ENCODE data around the gene PRDX6.
"Not testable (repeated sequence)": the region's sequence is repeated elsewhere in the genome, so short reads cannot be mapped to it uniquely, and the experiment has no call there.

The PRDX6 gene

GRCh38 chr1:173478094-173478674 is 1.0 kb downstream of the PRDX6 start:
- peaks cover 39% of the 10 kb centered on the region for H3K36me3 Mint-ChIP-seq
- H3K4me3 Mint-ChIP-seq: peak overlapping the region; percentile 73
- DNase-seq (ENCODE audit: low spot score in 2 of 2): no peak
- H3K27ac Mint-ChIP-seq: peak overlapping the region; percentile 63
- ATAC-seq: no peak
- no peaks in the 10 kb centered on the region for H3K9me3 Mint-ChIP-seq
- peaks cover 72% of the 10 kb centered on the region for H3K4me1 Mint-ChIP-seq

- no peak for ATAC-seq
- Mint-ChIP-seq H3K36me3 (peaks cover 50% of the 10 kb centered on the region), H3K4me3 (peak overlapping the region; percentile 73), H3K27ac (no peak overlapping the region), H3K4me1 (peaks cover 57% of the 10 kb centered on the region), H3K9me3 (no peaks in the 10 kb centered on the region)
- no peak for DNase-seq (ENCODE audit: low spot score in 2 of 2)
Observed at GRCh38 chr1:173479649-173480048, 2.5 kb downstream of the PRDX6 start.

GRCh38 chr1:173481195-173481772 is 4.1 kb downstream of the PRDX6 start:
- DNase-seq (ENCODE audit: low spot score in 2 of 2) (no peak), ATAC-seq (no peak)
- no peak overlapping the region for H3K4me3 Mint-ChIP-seq
- no peaks in the 10 kb centered on the region for H3K9me3 Mint-ChIP-seq
- H3K27ac Mint-ChIP-seq: no peak overlapping the region
- peaks cover 42% of the 10 kb centered on the region for H3K4me1 Mint-ChIP-seq
- H3K36me3 Mint-ChIP-seq: peaks cover 66% of the 10 kb centered on the region

- H3K4me1 Mint-ChIP-seq: peaks cover 40% of the 10 kb centered on the region
- no peak overlapping the region for H3K4me3 Mint-ChIP-seq
- H3K36me3 Mint-ChIP-seq: peaks cover 80% of the 10 kb centered on the region
- no peaks in the 10 kb centered on the region for H3K9me3 Mint-ChIP-seq
- no peak for DNase-seq (ENCODE audit: low spot score in 2 of 2)
- no peak for ATAC-seq
- peak overlapping the region; percentile 35 for H3K27ac Mint-ChIP-seq
Observed at GRCh38 chr1:173482683-173483082, 5.5 kb downstream of the PRDX6 start.

- DNase-seq (ENCODE audit: low spot score in 2 of 2) (no peak), ATAC-seq (no peak)
- peaks cover 24% of the 10 kb centered on the region for H3K4me1 Mint-ChIP-seq
- H3K27ac Mint-ChIP-seq: peak overlapping the region; percentile 3
- H3K36me3 Mint-ChIP-seq: peaks cover 96% of the 10 kb centered on the region
- no peaks in the 10 kb centered on the region for H3K9me3 Mint-ChIP-seq
- no peak overlapping the region for H3K4me3 Mint-ChIP-seq
Observed at GRCh38 chr1:173484276-173484675, 7.1 kb downstream of the PRDX6 start.

- Mint-ChIP-seq H3K4me1 (peaks cover 13% of the 10 kb centered on the region), H3K9me3 (no peaks in the 10 kb centered on the region), H3K4me3 (no peak overlapping the region), H3K36me3 (peaks cover 96% of the 10 kb centered on the region), H3K27ac (peak overlapping the region; percentile 3)
- DNase-seq (ENCODE audit: low spot score in 2 of 2): no peak
- ATAC-seq: no peak
Observed at GRCh38 chr1:173485401-173485800, 8.3 kb downstream of the PRDX6 start.

GRCh38 chr1:173488001-173488400 is 10.9 kb downstream of the PRDX6 start:
- Mint-ChIP-seq H3K36me3 (peaks cover 70% of the 10 kb centered on the region), H3K4me3 (no peak overlapping the region), H3K9me3 (no peaks in the 10 kb centered on the region), H3K27ac (peak overlapping the region; percentile 39), H3K4me1 (no peaks in the 10 kb centered on the region)
- ATAC-seq: no peak
- DNase-seq (ENCODE audit: low spot score in 2 of 2): no peak

- Mint-ChIP-seq H3K4me1 (no peaks in the 10 kb centered on the region), H3K36me3 (peaks cover 58% of the 10 kb centered on the region), H3K27ac (no peak overlapping the region), H3K4me3 (no peak overlapping the region), H3K9me3 (no peaks in the 10 kb centered on the region)
- DNase-seq (ENCODE audit: low spot score in 2 of 2) (no peak), ATAC-seq (no peak)
Observed at GRCh38 chr1:173489149-173489600, 12.0 kb downstream of the PRDX6 start.

- no peaks in the 10 kb centered on the region for H3K4me1 Mint-ChIP-seq
- H3K4me3 Mint-ChIP-seq: no peak overlapping the region
- DNase-seq (ENCODE audit: low spot score in 2 of 2) (no peak), ATAC-seq (no peak)
- no peaks in the 10 kb centered on the region for H3K9me3 Mint-ChIP-seq
- H3K27ac Mint-ChIP-seq: no peak overlapping the region
- H3K36me3 Mint-ChIP-seq: peaks cover 51% of the 10 kb centered on the region
Observed at GRCh38 chr1:173489929-173490328, 12.8 kb downstream of the PRDX6 start.

- H3K36me3 Mint-ChIP-seq: peaks cover 35% of the 10 kb centered on the region
- no peak for ATAC-seq
- H3K27ac Mint-ChIP-seq: no peak overlapping the region
- no peaks in the 10 kb centered on the region for H3K9me3 Mint-ChIP-seq
- no peak for DNase-seq (ENCODE audit: low spot score in 2 of 2)
- H3K4me1 Mint-ChIP-seq: no peaks in the 10 kb centered on the region
- no peak overlapping the region for H3K4me3 Mint-ChIP-seq
Observed at GRCh38 chr1:173491508-173491907, 14.4 kb downstream of the PRDX6 start.

- not testable (repeated sequence) for DNase-seq (ENCODE audit: low spot score in 2 of 2); ATAC-seq; H3K4me1 Mint-ChIP-seq; H3K4me3 Mint-ChIP-seq; H3K9me3 Mint-ChIP-seq; H3K27ac Mint-ChIP-seq
- peaks cover 19% of the 10 kb centered on the region for H3K36me3 Mint-ChIP-seq
Observed at GRCh38 chr1:173493125-173493524, 16.0 kb downstream of the PRDX6 start.

- no peaks in the 10 kb centered on the region for H3K36me3 Mint-ChIP-seq
- no peaks in the 10 kb centered on the region for H3K9me3 Mint-ChIP-seq
- H3K4me1 Mint-ChIP-seq: no peaks in the 10 kb centered on the region
- DNase-seq (ENCODE audit: low spot score in 2 of 2) (no peak), ATAC-seq (no peak)
- H3K27ac Mint-ChIP-seq: no peak overlapping the region
- H3K4me3 Mint-ChIP-seq: no peak overlapping the region
Observed at GRCh38 chr1:173495609-173496267, 18.6 kb downstream of the PRDX6 start.

GRCh38 chr1:173496757-173497320 is 19.7 kb downstream of the PRDX6 start:
- H3K4me3 Mint-ChIP-seq: no peak overlapping the region
- no peak overlapping the region for H3K27ac Mint-ChIP-seq
- H3K9me3 Mint-ChIP-seq: no peaks in the 10 kb centered on the region
- no peaks in the 10 kb centered on the region for H3K4me1 Mint-ChIP-seq
- DNase-seq (ENCODE audit: low spot score in 2 of 2) (no peak), ATAC-seq (no peak)
- no peaks in the 10 kb centered on the region for H3K36me3 Mint-ChIP-seq

GRCh38 chr1:173499729-173500128 is 22.6 kb downstream of the PRDX6 start:
- no peaks in the 10 kb centered on the region for H3K9me3 Mint-ChIP-seq
- no peak overlapping the region for H3K4me3 Mint-ChIP-seq
- DNase-seq (ENCODE audit: low spot score in 2 of 2): no peak
- ATAC-seq: no peak
- H3K27ac Mint-ChIP-seq: no peak overlapping the region
- H3K36me3 Mint-ChIP-seq: no peaks in the 10 kb centered on the region
- no peaks in the 10 kb centered on the region for H3K4me1 Mint-ChIP-seq

GRCh38 chr1:173502104-173502503 is 25.0 kb downstream of the PRDX6 start:
- no peak overlapping the region for H3K27ac Mint-ChIP-seq
- DNase-seq (ENCODE audit: low spot score in 2 of 2) (no peak), ATAC-seq (no peak)
- H3K4me3 Mint-ChIP-seq: no peak overlapping the region
- H3K9me3 Mint-ChIP-seq: no peaks in the 10 kb centered on the region
- H3K36me3 Mint-ChIP-seq: no peaks in the 10 kb centered on the region
- no peaks in the 10 kb centered on the region for H3K4me1 Mint-ChIP-seq

- Mint-ChIP-seq H3K4me3 (no peak overlapping the region), H3K27ac (no peak overlapping the region), H3K4me1 (no peaks in the 10 kb centered on the region), H3K9me3 (no peaks in the 10 kb centered on the region), H3K36me3 (no peaks in the 10 kb centered on the region)
- ATAC-seq: no peak
- no peak for DNase-seq (ENCODE audit: low spot score in 2 of 2)
Observed at GRCh38 chr1:173503391-173503790, 26.3 kb downstream of the PRDX6 start.
